ENCODE data around the gene MIF. TPM values are rescaled to one million over a fixed set of nuclear protein-coding genes. Genes with fewer than 3 reads are reported as not detected.
A peak's percentile ranks its signal among the peaks of the same experiment; 100 is the strongest.
"Not testable (repeated sequence)": the region's sequence is repeated elsewhere in the genome, so short reads cannot be mapped to it uniquely, and the experiment has no call there.

The MIF gene
- total RNA-seq, 4 donors from 2014 or later = 261 to 363 (median 313) TPM

DNA sequence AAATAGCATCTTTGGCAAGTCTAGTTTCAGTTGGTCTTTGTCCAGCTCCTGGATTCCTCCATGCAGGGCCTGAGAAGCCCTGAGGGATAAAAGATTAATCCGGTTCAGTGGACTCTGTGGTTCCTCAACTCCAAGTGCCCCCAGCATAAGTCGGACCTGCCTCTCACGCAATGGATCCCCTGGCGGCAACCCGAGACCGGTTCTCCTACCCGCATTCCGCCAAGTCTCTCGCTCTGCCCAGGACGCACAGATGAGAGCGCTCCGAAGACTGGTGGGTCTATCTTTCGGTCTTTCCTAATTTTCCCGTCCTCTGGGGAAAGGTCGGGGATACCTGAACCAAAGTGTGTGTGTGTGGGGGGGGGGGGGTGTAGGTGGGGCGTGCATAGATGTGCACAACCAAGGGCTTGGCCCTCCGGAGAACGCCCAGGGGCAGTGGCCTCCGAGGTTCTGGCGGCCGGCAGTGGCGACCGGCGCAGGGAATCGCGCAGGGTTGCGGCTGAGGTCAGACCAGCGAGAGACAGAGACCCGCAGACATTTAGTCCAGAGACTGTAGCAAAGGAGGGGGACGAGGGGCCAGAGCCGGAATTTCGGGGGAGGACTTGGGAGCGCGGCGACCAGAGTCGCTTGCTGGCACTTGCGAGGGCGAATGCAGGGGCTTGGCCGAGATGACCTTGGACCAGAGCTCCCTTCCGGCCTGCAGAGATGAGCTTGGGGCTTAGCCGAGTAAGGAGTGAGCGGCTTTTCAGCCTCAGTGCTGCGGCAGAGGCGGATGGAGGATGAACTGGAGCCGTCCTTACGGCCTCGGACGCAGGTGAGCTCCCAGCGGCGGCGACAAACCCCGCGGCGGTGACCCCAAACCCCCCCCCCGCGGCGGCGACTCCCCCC lies 37.2 kb upstream of the MIF start:
- DNase-seq (ENCODE audit: low spot score in 2 of 2) = no peak
- WGBS = under 1% methylated on average over 14 of the region's 58 CpGs
- H3K27me3 ChIP-seq = no peaks in the 10 kb centered on the region

DNA sequence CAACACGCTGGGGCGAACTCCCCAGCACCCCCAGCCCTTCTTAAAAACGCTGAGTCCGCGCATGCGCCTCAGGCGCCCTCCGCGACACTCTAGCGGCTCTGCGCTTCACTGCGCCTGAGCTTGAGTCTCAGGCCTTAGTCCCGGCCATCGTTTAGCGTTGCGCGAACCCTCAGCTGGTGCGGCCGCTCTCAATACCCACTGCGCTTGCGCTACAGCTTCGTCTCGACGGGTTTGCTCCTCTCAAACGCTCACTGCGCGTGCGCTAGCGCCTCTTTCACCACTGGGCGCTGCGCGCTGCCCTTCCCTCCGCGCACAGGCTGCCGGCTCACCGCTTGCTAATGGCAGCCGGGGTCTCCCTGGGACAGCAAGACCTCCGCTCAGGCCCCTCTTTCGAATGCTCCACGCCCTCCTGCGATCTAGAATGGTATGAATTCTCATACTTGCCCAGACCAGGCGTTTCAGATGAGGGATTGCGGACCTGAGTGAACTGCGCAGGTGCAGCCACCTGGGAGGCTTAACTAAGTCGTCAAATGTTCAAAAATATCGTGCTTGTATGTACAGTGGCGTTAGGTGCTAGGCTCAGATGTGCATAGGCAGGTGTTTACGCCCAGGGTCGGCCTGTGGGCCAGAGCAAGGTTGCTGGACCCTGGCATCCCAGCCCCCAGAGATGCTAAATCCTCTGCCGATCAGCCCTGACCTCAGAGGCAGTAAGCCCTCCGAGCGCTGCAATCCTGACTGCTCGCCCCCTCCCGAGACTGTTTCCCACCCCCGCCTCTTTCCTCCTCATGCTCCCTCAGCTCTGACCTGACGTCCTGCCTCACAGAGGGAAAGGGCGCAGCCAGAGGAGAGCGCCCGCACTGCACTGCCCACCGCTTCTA lies 36.3 kb upstream of the MIF start, which contains the start of gene SLC2A11:
Gene SLC2A11, plus strand, starts transcription at position 270 of the 878 bp plus-strand sequence. Its CDS starts 125 bp downstream, at position 395.
- H3K27ac ChIP-seq = peak within 1 kb of the TSS; percentile 81
- TF ChIP-seq POLR2A (IDR thresholded peaks at IDR 0.05) (peak in 1 of 2 donors; percentile 37), POLR2AphosphoS5 (IDR thresholded peaks at IDR 0.05) (peak in 1 of 3 donors; percentile 53), EP300 (IDR thresholded peaks at IDR 0.05) (no peak)
- TF ChIP-seq, protein P1, sequence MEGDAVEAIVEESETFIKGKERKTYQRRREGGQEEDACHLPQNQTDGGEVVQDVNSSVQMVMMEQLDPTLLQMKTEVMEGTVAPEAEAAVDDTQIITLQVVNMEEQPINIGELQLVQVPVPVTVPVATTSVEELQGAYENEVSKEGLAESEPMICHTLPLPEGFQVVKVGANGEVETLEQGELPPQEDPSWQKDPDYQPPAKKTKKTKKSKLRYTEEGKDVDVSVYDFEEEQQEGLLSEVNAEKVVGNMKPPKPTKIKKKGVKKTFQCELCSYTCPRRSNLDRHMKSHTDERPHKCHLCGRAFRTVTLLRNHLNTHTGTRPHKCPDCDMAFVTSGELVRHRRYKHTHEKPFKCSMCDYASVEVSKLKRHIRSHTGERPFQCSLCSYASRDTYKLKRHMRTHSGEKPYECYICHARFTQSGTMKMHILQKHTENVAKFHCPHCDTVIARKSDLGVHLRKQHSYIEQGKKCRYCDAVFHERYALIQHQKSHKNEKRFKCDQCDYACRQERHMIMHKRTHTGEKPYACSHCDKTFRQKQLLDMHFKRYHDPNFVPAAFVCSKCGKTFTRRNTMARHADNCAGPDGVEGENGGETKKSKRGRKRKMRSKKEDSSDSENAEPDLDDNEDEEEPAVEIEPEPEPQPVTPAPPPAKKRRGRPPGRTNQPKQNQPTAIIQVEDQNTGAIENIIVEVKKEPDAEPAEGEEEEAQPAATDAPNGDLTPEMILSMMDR (IDR thresholded peaks at IDR 0.05) = peak in 1 of 2 donors; percentile 13
- peak within 1 kb of the TSS; percentile 83 for H3K4me3 ChIP-seq
- no peaks in the 10 kb centered on the region for H3K27me3 ChIP-seq
- peak; percentile 96 to 98 for DNase-seq (ENCODE audit: low spot score in 2 of 2)
- peaks cover 24% of the 10 kb centered on the region for H3K4me1 ChIP-seq
- H3K36me3 ChIP-seq = no peaks in the 10 kb centered on the region
- H3K9me3 ChIP-seq = no peaks in the 10 kb centered on the region
- WGBS = under 1% methylated on average over 29 of the region's 60 CpGs

More for the DNA sequence above, 37.2 kb upstream of the MIF start:
- TF ChIP-seq EP300 (IDR thresholded peaks at IDR 0.05) = no peak
- Histone ChIP-seq H3K4me3 (peak overlapping the region; percentile 83), H3K27ac (peak overlapping the region; percentile 81), H3K9me3 (no peaks in the 10 kb centered on the region), H3K36me3 (no peaks in the 10 kb centered on the region), H3K4me1 (peaks cover 24% of the 10 kb centered on the region)

DNA sequence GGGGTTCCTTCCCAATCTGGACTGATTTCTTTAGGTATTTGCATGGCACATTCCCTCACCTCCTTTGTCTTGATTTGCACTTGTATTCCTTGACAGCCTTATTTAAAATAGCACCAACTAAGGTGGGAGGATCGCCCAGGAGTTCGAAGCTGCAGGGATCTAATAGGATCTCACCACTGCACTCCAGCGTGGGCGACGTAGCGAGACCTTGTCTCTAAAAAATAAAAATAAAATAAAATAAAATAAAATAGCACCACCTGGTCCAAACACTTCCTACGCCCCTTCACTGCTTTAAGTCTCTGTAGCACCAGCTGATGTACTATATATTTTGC lies 35.7 kb upstream of the MIF start:
- no peak overlapping the region for H3K27ac ChIP-seq
- WGBS = 67% methylated on average over 7 of the region's 7 CpGs
- H3K27me3 ChIP-seq = no peaks in the 10 kb centered on the region

DNA sequence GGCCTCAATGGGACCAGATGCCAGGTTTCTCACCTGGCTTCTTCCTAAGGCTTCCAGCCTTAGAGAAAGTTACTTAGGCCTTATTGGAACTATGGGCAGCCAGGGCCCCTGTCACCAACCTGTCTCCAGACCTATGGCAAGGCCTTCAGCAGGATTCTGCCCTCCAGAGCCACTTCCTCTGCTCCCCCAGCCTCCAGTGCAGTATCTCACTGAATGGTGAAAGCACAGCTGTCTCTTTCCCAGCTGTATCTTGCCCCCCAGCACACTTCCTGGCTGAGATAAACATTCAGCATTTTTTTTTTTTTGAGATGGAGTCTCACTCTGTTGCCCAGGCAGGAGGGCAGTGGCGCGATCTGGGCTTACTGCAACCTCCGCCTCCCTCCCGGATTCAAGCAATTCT lies 35.0 kb upstream of the MIF start:
- H3K9me3 ChIP-seq = no peaks in the 10 kb centered on the region
- H3K4me3 ChIP-seq = no peak overlapping the region
- no peaks in the 10 kb centered on the region for H3K36me3 ChIP-seq
- no peaks in the 10 kb centered on the region for H3K27me3 ChIP-seq
- no peak for DNase-seq (ENCODE audit: low spot score in 2 of 2)
- TF ChIP-seq, protein P1 (IDR thresholded peaks at IDR 0.05) = no peak
- TF ChIP-seq POLR2AphosphoS5 (IDR thresholded peaks at IDR 0.05) (no peak), POLR2A (IDR thresholded peaks at IDR 0.05) (no peak), EP300 (IDR thresholded peaks at IDR 0.05) (no peak)
- H3K27ac ChIP-seq = no peak overlapping the region
- H3K4me1 ChIP-seq = peaks cover 24% of the 10 kb centered on the region
- 95% methylated on average over 4 of the region's 4 CpGs for WGBS

More for the DNA sequence above, 35.7 kb upstream of the MIF start:
- Histone ChIP-seq H3K9me3 (no peaks in the 10 kb centered on the region), H3K4me3 (peak overlapping the region; percentile 83), H3K4me1 (peaks cover 24% of the 10 kb centered on the region), H3K36me3 (no peaks in the 10 kb centered on the region)
- TF ChIP-seq POLR2AphosphoS5 (IDR thresholded peaks at IDR 0.05) (no peak), POLR2A (IDR thresholded peaks at IDR 0.05) (no peak), EP300 (IDR thresholded peaks at IDR 0.05) (no peak)
- TF ChIP-seq, protein P1 (IDR thresholded peaks at IDR 0.05) = no peak
- DNase-seq (ENCODE audit: low spot score in 2 of 2) = no peak

DNA sequence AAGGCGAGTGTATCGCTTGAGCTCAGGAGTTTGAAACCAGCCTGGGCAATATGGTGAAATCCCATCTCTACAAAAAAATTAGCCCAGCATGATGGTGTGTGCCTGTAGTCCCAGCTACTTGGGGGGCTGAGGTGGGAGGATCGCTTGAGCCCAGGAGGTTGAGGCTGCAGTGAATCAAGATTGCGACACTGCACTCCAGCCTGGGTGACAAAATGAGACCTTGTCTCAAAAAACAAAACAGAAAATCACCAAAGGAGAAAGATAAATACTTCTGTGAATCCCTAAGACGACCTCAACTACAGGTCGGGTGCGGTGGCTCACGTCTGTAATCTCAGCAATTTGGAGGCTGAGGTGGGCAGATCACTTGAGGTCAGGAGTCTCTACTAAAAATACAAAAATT lies 34.0 kb upstream of the MIF start:
- not testable (repeated sequence) for H3K9me3 ChIP-seq; H3K27ac ChIP-seq; H3K4me3 ChIP-seq; DNase-seq (ENCODE audit: low spot score in 2 of 2); H3K36me3 ChIP-seq; H3K27me3 ChIP-seq
- peaks cover 24% of the 10 kb centered on the region for H3K4me1 ChIP-seq
- 97% methylated on average over 8 of the region's 8 CpGs for WGBS

DNA sequence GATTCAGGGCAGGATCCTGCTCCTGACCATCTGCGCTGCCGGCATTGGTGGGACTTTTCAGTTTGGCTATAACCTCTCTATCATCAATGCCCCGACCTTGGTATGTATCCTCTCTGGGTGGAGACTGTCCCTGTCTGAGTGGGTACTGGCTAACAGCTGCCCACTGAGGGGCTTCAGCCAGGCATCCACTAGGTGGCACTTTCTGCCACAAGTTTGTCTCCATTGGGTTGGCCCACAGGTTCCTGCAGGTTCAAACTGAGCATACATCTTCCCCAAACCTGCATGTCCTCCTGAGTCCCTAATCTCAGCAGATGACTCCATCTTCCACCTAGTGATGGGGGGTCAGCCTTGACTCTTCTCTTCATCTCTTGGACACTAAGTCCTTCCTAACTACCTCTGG lies 32.1 kb upstream of the MIF start:
- Histone ChIP-seq H3K36me3 (no peaks in the 10 kb centered on the region), H3K27me3 (no peaks in the 10 kb centered on the region), H3K9me3 (no peaks in the 10 kb centered on the region), H3K4me1 (peaks cover 16% of the 10 kb centered on the region), H3K4me3 (no peak overlapping the region), H3K27ac (no peak overlapping the region)
- WGBS = 83% methylated on average over 3 of the region's 3 CpGs
- TF ChIP-seq EP300 (IDR thresholded peaks at IDR 0.05) (no peak), POLR2A (IDR thresholded peaks at IDR 0.05) (no peak), POLR2AphosphoS5 (IDR thresholded peaks at IDR 0.05) (no peak)
- TF ChIP-seq, protein P1 (IDR thresholded peaks at IDR 0.05) = peak in 1 of 2 donors; percentile 17
- no peak for DNase-seq (ENCODE audit: low spot score in 2 of 2)

DNA sequence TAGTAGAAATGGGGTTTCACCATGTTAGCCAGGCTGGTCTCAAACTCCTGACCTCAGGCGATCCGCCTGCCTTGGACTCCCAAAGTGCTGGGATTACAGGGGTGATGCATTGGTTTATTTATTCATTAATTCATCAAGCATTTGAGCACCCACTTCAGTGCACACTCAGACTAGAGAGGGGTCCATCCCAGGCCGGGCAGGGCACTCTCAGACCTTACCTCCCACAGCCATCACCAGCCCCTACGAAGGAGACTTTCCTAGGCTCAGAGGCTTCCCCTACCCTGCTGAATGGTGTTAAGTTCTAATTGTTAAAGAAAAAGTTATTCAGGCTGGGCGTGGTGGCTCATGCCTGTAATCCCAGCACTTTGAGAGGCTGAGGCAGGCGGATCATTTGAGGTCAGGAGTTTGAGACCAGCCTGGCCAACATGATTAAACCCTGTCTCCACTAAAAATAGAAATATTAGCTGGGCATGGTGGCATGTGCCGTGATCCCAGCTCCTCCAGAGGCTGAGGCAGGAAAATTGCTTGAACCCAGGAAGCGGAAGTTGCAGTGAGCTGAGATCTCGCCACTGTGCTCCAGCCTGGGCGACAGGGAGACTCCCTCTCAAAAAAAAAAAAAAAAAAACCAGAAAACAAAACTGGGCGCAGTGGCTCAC lies 29.6 kb upstream of the MIF start:
- not testable (repeated sequence) for DNase-seq (ENCODE audit: low spot score in 2 of 2); H3K4me1 ChIP-seq; H3K27ac ChIP-seq; H3K4me3 ChIP-seq; H3K27me3 ChIP-seq; H3K9me3 ChIP-seq
- WGBS = 84% methylated on average over 11 of the region's 11 CpGs
- peaks cover 15% of the 10 kb centered on the region for H3K36me3 ChIP-seq

Measured in suprapubic skin (tissue), 4 donors.